ENCODE results near the gene BICRA. TPM values are rescaled to one million over a fixed set of nuclear protein-coding genes. Genes with fewer than 3 reads are reported as not detected.

BICRA gene
- total RNA-seq, 1 donor from 2014 or later: 15.9 TPM

GRCh38 chr19:47614559-47614958 is 5.6 kb downstream of the BICRA start:
- no peak for DNase-seq

GRCh38 chr19:47615230-47615629 is 6.3 kb downstream of the BICRA start:
- intact Hi-C loops (cut with DNase I): loop anchor here (10.0 kb wide), 1 partner anchor 80 kb away; no protein-coding TSS in a partner anchor
- TF ChIP-seq, protein P1, sequence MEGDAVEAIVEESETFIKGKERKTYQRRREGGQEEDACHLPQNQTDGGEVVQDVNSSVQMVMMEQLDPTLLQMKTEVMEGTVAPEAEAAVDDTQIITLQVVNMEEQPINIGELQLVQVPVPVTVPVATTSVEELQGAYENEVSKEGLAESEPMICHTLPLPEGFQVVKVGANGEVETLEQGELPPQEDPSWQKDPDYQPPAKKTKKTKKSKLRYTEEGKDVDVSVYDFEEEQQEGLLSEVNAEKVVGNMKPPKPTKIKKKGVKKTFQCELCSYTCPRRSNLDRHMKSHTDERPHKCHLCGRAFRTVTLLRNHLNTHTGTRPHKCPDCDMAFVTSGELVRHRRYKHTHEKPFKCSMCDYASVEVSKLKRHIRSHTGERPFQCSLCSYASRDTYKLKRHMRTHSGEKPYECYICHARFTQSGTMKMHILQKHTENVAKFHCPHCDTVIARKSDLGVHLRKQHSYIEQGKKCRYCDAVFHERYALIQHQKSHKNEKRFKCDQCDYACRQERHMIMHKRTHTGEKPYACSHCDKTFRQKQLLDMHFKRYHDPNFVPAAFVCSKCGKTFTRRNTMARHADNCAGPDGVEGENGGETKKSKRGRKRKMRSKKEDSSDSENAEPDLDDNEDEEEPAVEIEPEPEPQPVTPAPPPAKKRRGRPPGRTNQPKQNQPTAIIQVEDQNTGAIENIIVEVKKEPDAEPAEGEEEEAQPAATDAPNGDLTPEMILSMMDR (IDR thresholded peaks at IDR 0.05): no peak
- Histone ChIP-seq H3K4me3 (no peak overlapping the region), H3K27me3 (no peaks in the 10 kb centered on the region), H3K27ac (no peak overlapping the region), H3K9me3 (no peaks in the 10 kb centered on the region), H3K4me1 (peaks cover 29% of the 10 kb centered on the region), H3K36me3 (no peaks in the 10 kb centered on the region)
- no peak for DNase-seq
- ATAC-seq: no peak

More at GRCh38 chr19:47614559-47614958, 5.6 kb downstream of the BICRA start:
- H3K4me3 ChIP-seq: no peak overlapping the region
- H3K36me3 ChIP-seq: no peaks in the 10 kb centered on the region
- TF ChIP-seq, protein P1 (IDR thresholded peaks at IDR 0.05): no peak
- no peaks in the 10 kb centered on the region for H3K9me3 ChIP-seq
- intact Hi-C loops (cut with DNase I): loop anchor here (10.0 kb wide), 1 partner anchor 80 kb away; no protein-coding TSS in a partner anchor
- H3K4me1 ChIP-seq: peaks cover 29% of the 10 kb centered on the region
- no peak for ATAC-seq
- no peaks in the 10 kb centered on the region for H3K27me3 ChIP-seq
- H3K27ac ChIP-seq: no peak overlapping the region

- Histone ChIP-seq H3K9me3 (no peaks in the 10 kb centered on the region), H3K4me1 (peaks cover 27% of the 10 kb centered on the region), H3K27ac (no peak overlapping the region), H3K36me3 (no peaks in the 10 kb centered on the region), H3K27me3 (no peaks in the 10 kb centered on the region), H3K4me3 (no peak overlapping the region)
- intact Hi-C loops (cut with DNase I): loop anchor here (10.0 kb wide), 1 partner anchor 79 kb away; no protein-coding TSS in a partner anchor
- TF ChIP-seq, protein P1 (IDR thresholded peaks at IDR 0.05): no peak
- ATAC-seq (no peak), DNase-seq (no peak)
Observed at GRCh38 chr19:47615714-47616113, 6.8 kb downstream of the BICRA start.

GRCh38 chr19:47618771-47619170 is 9.8 kb downstream of the BICRA start:
- peak; percentile 18 for ATAC-seq
- H3K4me1 ChIP-seq: peaks cover 9% of the 10 kb centered on the region
- H3K27me3 ChIP-seq: no peaks in the 10 kb centered on the region
- TF ChIP-seq, protein P1 (IDR thresholded peaks at IDR 0.05): no peak
- H3K36me3 ChIP-seq: no peaks in the 10 kb centered on the region
- no peak overlapping the region for H3K4me3 ChIP-seq
- no peak overlapping the region for H3K27ac ChIP-seq
- intact Hi-C loops (cut with DNase I): loop anchor here (10.0 kb wide), 1 partner anchor 76 kb away; no protein-coding TSS in a partner anchor
- no peak for DNase-seq
- no peaks in the 10 kb centered on the region for H3K9me3 ChIP-seq

GRCh38 chr19:47619763-47620162 is 10.8 kb downstream of the BICRA start:
- ATAC-seq: no peak
- no peak for DNase-seq
- Histone ChIP-seq H3K27me3 (no peaks in the 10 kb centered on the region), H3K36me3 (no peaks in the 10 kb centered on the region), H3K4me1 (peaks cover 9% of the 10 kb centered on the region), H3K9me3 (no peaks in the 10 kb centered on the region), H3K4me3 (no peak overlapping the region), H3K27ac (no peak overlapping the region)
- TF ChIP-seq, protein P1 (IDR thresholded peaks at IDR 0.05): no peak
- intact Hi-C loops (cut with DNase I): loop anchor here (10.0 kb wide), 1 partner anchor 75 kb away; no protein-coding TSS in a partner anchor
